GM21390 (cell line): Measurements from ENCODE around the gene PPIP5K2.
"Not testable (repeated sequence)": the region's sequence is repeated elsewhere in the genome, so short reads cannot be mapped to it uniquely, and the experiment has no call there.

Experiments used
- ATAC-seq: cut with Tn5 transposase; IDR thresholded peaks from one replicate; pipeline ENCODE4 v1.9.1; 2021; ENCODE audit not compliant: unreplicated experiment

PPIP5K2 gene

GRCh38 chr5:103120607-103121200, 603 bp downstream of the PPIP5K2 start:
- ATAC-seq, result no peak

- ATAC-seq, result no peak
Measured at GRCh38 chr5:103122242-103122641, 2.1 kb downstream of the PPIP5K2 start.

GRCh38 chr5:103126557-103126956, 6.5 kb downstream of the PPIP5K2 start:
- ATAC-seq, result no peak

- ATAC-seq, result no peak
Measured at GRCh38 chr5:103127292-103127817, 7.3 kb downstream of the PPIP5K2 start.

GRCh38 chr5:103128202-103128601, 8.1 kb downstream of the PPIP5K2 start:
- ATAC-seq, result no peak

GRCh38 chr5:103132684-103133083, 12.6 kb downstream of the PPIP5K2 start:
- ATAC-seq, result no peak

- no peak for ATAC-seq
Measured at GRCh38 chr5:103133231-103133630, 13.1 kb downstream of the PPIP5K2 start.

GRCh38 chr5:103135461-103135860, 15.4 kb downstream of the PPIP5K2 start:
- no peak for ATAC-seq

- ATAC-seq, result no peak
Measured at GRCh38 chr5:103138202-103138690, 18.1 kb downstream of the PPIP5K2 start.

- peak; percentile 97 for ATAC-seq
Measured at GRCh38 chr5:103139264-103139865, 19.3 kb downstream of the PPIP5K2 start.

- ATAC-seq, result not testable (repeated sequence)
Measured at GRCh38 chr5:103142132-103142531, 22.0 kb downstream of the PPIP5K2 start.

GRCh38 chr5:103145196-103145595, 25.1 kb downstream of the PPIP5K2 start:
- ATAC-seq, result no peak

GRCh38 chr5:103148213-103148612, 28.1 kb downstream of the PPIP5K2 start:
- ATAC-seq, result no peak

GRCh38 chr5:103151156-103151555, 31.1 kb downstream of the PPIP5K2 start:
- ATAC-seq, result no peak

- ATAC-seq, result no peak
Measured at GRCh38 chr5:103166706-103167105, 46.6 kb downstream of the PPIP5K2 start.

GRCh38 chr5:103174147-103174546, 54.0 kb downstream of the PPIP5K2 start:
- no peak for ATAC-seq

- ATAC-seq, result no peak
Measured at GRCh38 chr5:103177543-103177942, 57.4 kb downstream of the PPIP5K2 start.

- no peak for ATAC-seq
Measured at GRCh38 chr5:103178167-103178566, 58.1 kb downstream of the PPIP5K2 start.

- no peak for ATAC-seq
Measured at GRCh38 chr5:103186152-103186551, 66.1 kb downstream of the PPIP5K2 start.

- ATAC-seq, result no peak
Measured at GRCh38 chr5:103188436-103188835, 68.3 kb downstream of the PPIP5K2 start.

GRCh38 chr5:103203226-103203625, 83.1 kb downstream of the PPIP5K2 start:
- ATAC-seq, result no peak

GRCh38 chr5:103204990-103205389, 84.9 kb downstream of the PPIP5K2 start:
- ATAC-seq, result not testable (repeated sequence)
